Breast epithelium (tissue), 4 donors: Measurements from ENCODE around the gene DUSP22. TPM values are rescaled to one million over a fixed set of nuclear protein-coding genes. Genes with fewer than 3 reads are reported as not detected.

Source experiments
- DNase-seq, 2 donors: peaks; one replicate each; pipeline ENCODE4 v3.0.0-alpha.2; 2019; ENCODE audit warnings: low spot score in 2 of 2
- H3K27ac ChIP-seq, 2 donors: fragments of 200-600 bp; sonication (generic) in 1 of 2; one replicate each; pipeline ENCODE4 v1.5.1; 2016 to 2019; ENCODE audit warnings: mild to moderate bottlenecking in 1 of 2
- H3K27me3 ChIP-seq, 2 donors: fragments of 200-600 bp; sonication (generic) in 1 of 2; one replicate each; pipeline versions ENCODE4 v1.5.1 to v1.6.0; 2017 to 2019; ENCODE audit warnings: control low read depth in 1 of 2, mild to moderate bottlenecking in 1 of 2
- H3K36me3 ChIP-seq: fragments of 200-600 bp; one replicate; pipeline ENCODE4 v1.5.1; 2019
- H3K4me1 ChIP-seq, 2 donors: fragments of 200-600 bp; sonication (generic); one replicate each; pipeline ENCODE4 v1.5.1; 2016 to 2019; ENCODE audit warnings: control low read depth in 1 of 2
- H3K4me3 ChIP-seq, 3 donors: fragments of 200-600 bp; sonication (generic); 1 replicate in 2 of 3; 2 replicates in 1 of 3; pipeline ENCODE4 v1.5.1; 2016 to 2019; ENCODE audit warnings: mild to moderate bottlenecking in 3 of 3, moderate library complexity in 2 of 3
- H3K9me3 ChIP-seq, 2 donors: fragments of 200-600 bp; sonication (generic) in 1 of 2; one replicate each; pipeline ENCODE4 v1.5.1; 2016 to 2019; ENCODE audit warnings: control low read depth in 1 of 2
- POLR2A ChIP-seq: fragments of 450-650 bp; IDR thresholded peaks from one replicate; pipeline ENCODE4 v1.6.1; 2016; ENCODE audit warnings: antibody characterized with exemption, mild to moderate bottlenecking, moderate library complexity
- POLR2AphosphoS5 ChIP-seq, 3 donors: sonication (generic); formaldehyde crosslinking; IDR thresholded peaks; one replicate each; pipeline ENCODE4 v1.6.1; 2017; ENCODE audit warnings: antibody characterized with exemption in 3 of 3
- intact Hi-C: fragments of 100-400 bp; cut with DNase I; formaldehyde crosslinking; loops from one replicate; pipeline ENCODE4 v1.15.1; 2023; ENCODE audit warnings: low total_unique reads
- total RNA-seq, 3 donors: library from RNA; depleted of rRNA; stranded (reverse); fragments of >200 nt; gene quantifications; one replicate each; pipeline ENCODE4 v1.1.0, GENCODE V29; 2016
- TF ChIP-seq, protein P1 (sequence below), 3 donors: fragments of 450-650 bp; IDR thresholded peaks; one replicate each; pipeline ENCODE4 v1.5.1; 2016 to 2017; ENCODE audit warnings: antibody characterized with exemption in 3 of 3, mild to moderate bottlenecking in 3 of 3, moderate library complexity in 3 of 3

Gene DUSP22
- total RNA-seq, 3 donors from 2014 or later = 55.6 to 81.9 (median 59.0) TPM

DNA sequence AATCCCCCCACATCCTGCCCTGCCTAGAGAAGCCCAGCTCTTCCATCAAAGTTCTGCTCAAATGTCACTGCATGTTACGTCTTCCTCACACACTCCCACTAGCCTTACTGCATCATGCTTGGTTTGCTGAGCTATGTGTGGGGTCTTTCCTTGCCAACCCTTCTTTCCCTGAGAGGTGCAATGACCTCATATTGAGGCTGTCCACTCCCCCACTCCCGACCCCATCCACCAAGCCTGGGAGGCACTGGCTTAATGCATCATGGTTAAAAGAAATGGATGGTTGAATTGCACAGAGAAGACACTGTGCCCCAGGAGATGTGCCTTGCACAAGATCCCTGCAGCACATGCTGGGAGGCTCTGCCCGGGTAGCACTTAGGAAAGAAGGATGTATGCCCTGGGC lies 91.6 kb downstream of the DUSP22 start:
- Histone ChIP-seq H3K27ac (no peak overlapping the region), H3K9me3 (no peaks in the 10 kb centered on the region), H3K36me3 (no peaks in the 10 kb centered on the region), H3K27me3 (peaks cover 0 to 59% of the 10 kb centered on the region in 2 donors), H3K4me1 (no peaks in the 10 kb centered on the region), H3K4me3 (no peak overlapping the region)
- no peak for DNase-seq
- TF ChIP-seq POLR2AphosphoS5 (IDR thresholded peaks at IDR 0.05) (no peak), POLR2A (no peak)
- TF ChIP-seq, protein P1, sequence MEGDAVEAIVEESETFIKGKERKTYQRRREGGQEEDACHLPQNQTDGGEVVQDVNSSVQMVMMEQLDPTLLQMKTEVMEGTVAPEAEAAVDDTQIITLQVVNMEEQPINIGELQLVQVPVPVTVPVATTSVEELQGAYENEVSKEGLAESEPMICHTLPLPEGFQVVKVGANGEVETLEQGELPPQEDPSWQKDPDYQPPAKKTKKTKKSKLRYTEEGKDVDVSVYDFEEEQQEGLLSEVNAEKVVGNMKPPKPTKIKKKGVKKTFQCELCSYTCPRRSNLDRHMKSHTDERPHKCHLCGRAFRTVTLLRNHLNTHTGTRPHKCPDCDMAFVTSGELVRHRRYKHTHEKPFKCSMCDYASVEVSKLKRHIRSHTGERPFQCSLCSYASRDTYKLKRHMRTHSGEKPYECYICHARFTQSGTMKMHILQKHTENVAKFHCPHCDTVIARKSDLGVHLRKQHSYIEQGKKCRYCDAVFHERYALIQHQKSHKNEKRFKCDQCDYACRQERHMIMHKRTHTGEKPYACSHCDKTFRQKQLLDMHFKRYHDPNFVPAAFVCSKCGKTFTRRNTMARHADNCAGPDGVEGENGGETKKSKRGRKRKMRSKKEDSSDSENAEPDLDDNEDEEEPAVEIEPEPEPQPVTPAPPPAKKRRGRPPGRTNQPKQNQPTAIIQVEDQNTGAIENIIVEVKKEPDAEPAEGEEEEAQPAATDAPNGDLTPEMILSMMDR (IDR thresholded peaks at IDR 0.05) = no peak
- intact Hi-C loops = no loop called here

DNA sequence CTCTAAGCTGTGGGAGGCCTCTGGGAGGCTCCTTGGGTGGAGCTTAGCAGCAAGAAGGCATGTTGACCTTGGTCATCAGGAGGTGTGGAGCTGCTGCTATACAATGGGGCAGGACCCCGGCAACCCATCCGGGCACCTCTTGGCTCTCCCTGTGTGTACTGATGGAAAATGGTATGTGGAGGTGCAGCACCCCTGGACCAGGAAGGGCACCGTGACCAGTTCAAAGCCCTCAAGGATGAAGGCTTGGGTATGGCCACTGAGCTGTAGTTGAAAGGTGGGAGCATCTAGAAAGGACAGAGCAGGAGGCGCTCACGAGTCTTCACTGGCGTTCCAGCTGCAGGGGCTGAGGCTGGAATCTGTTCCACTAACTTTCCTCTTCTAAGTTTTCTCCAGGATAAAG lies 92.6 kb downstream of the DUSP22 start:
- DNase-seq = no peak
- Histone ChIP-seq H3K36me3 (no peaks in the 10 kb centered on the region), H3K4me1 (no peaks in the 10 kb centered on the region), H3K4me3 (no peak overlapping the region), H3K9me3 (no peaks in the 10 kb centered on the region), H3K27me3 (peaks cover 0 to 59% of the 10 kb centered on the region in 2 donors), H3K27ac (no peak overlapping the region)
- TF ChIP-seq POLR2A (no peak), POLR2AphosphoS5 (IDR thresholded peaks at IDR 0.05) (no peak)
- intact Hi-C loops = no loop called here

DNA sequence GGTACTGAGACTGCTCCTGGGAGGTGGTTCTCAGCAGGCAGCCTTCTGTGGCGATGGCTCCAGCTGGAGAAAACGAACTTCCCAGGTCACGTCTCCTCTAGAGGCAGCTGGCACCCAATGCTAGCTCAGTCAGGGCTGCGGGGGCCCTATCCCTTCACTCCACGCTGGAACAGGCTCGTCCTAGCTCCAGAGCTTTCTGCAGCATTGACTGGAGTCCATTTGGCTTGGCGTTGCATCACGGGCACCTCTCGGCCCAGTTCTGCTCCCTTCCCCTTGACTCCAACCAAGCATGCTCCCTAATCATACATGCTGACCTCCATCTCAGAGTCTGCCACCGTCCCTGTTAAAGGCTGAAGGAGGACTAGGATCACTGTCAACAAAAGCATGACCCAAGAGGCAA lies 93.3 kb downstream of the DUSP22 start:
- no peaks in the 10 kb centered on the region for H3K4me1 ChIP-seq
- H3K9me3 ChIP-seq = no peaks in the 10 kb centered on the region
- intact Hi-C loops = no loop called here
- H3K27me3 ChIP-seq = peaks cover 0 to 59% of the 10 kb centered on the region in 2 donors
- DNase-seq = no peak
- no peak overlapping the region for H3K27ac ChIP-seq
- no peak overlapping the region for H3K4me3 ChIP-seq
- no peaks in the 10 kb centered on the region for H3K36me3 ChIP-seq
- TF ChIP-seq POLR2A (no peak), POLR2AphosphoS5 (IDR thresholded peaks at IDR 0.05) (no peak)
- TF ChIP-seq, protein P1 (IDR thresholded peaks at IDR 0.05) = no peak

DNA sequence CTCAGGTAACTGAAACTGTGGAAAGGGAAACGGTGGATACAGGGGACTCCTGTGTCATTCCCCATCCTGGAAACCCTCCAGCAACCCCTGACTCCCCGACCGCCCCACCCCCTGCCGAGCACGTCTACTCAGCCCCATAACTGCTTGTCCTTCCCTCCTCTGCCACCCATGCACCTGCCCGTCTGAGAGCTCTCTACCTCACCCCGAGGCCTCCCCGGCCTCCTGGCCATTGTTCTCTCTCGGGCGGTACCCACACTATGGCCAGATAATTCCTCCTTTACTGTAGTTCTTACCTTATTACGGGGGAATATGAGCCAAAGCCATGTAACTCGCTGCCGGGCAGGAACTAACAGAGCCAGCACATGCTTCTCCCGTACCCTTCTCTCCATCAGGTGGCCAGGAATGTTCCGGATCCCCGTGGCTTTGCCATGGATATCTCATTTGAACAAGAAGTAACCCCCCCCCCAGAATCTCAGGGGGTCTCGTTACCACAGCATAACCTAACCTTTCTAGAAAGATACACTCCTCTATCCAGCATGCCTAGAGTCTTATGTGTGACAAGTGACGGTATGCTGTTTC lies 94.5 kb downstream of the DUSP22 start:
- Histone ChIP-seq H3K4me1 (peaks cover 0 to 2% of the 10 kb centered on the region in 2 donors), H3K27me3 (peaks cover 1 to 66% of the 10 kb centered on the region in 2 donors), H3K36me3 (no peaks in the 10 kb centered on the region), H3K27ac (no peak overlapping the region), H3K4me3 (no peak overlapping the region), H3K9me3 (no peaks in the 10 kb centered on the region)
- DNase-seq = no peak
- TF ChIP-seq, protein P1 (IDR thresholded peaks at IDR 0.05) = no peak
- TF ChIP-seq POLR2A (no peak), POLR2AphosphoS5 (IDR thresholded peaks at IDR 0.05) (no peak)
- intact Hi-C loops = no loop called here

DNA sequence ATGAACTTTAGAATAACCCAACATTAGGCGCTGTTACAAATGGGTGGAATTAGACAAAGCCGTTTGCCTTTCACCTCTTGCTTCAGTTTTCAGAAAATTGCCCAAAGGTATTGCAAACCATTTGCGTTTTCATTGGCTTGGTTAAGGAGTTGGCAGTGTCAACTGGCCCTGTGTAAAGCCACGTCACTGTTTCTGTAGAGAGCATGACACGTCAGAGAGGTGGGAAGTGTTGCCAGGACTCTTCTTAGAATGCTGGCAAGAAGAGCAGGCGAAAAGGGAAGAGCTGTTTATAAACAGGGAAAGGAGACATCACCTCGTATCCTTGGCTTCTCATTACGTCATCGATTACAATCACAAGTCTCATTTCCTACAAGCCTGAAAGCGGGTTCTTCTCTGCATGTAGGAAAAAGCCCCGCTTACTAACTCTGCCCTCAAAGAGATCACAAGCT lies 95.0 kb downstream of the DUSP22 start:
- peaks cover 3 to 67% of the 10 kb centered on the region in 2 donors for H3K27me3 ChIP-seq
- H3K4me3 ChIP-seq = no peak overlapping the region
- TF ChIP-seq, protein P1 (IDR thresholded peaks at IDR 0.05) = no peak
- TF ChIP-seq POLR2AphosphoS5 (IDR thresholded peaks at IDR 0.05) = peak in 1 of 3 donors; percentile 55
- no peak for TF ChIP-seq POLR2A
- no peaks in the 10 kb centered on the region for H3K36me3 ChIP-seq
- no peaks in the 10 kb centered on the region for H3K9me3 ChIP-seq
- no peak overlapping the region for H3K27ac ChIP-seq
- H3K4me1 ChIP-seq = peaks cover 3 to 7% of the 10 kb centered on the region in 2 donors
- DNase-seq = no peak
- intact Hi-C loops = no loop called here
